SH-SY5Y (cell line): ENCODE data around the gene SELENOO.

Source experiments
- GATA2 ChIP-seq: IDR thresholded peaks from 2 replicates; pipeline ENCODE4 v1.6.1; 2011; ENCODE audit warnings: mild to moderate bottlenecking, low read depth, low read length
- GATA3 ChIP-seq: IDR thresholded peaks from 2 replicates; pipeline ENCODE4 v1.6.1; 2011; ENCODE audit warnings: low read depth, mild to moderate bottlenecking, low read length, moderate library complexity

DNA sequence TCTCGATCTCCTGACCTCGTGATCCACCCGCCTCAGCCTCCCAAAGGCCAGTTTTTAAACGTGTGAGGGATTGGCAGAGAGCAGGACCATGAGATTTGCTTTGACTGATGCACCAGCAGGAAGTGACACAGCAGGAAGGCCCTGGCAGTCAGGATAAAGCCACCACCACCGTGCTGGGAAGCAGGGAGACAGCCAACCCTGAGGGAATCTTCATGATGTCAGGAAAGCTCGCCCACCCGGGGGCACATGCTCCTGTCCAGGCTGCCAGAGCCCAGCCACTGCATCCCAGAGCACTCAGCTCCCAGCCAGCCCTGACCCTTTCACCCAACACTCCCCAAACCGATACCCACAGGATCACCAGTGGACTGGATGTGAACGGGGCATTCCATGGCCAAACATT, 37.9 kb downstream of the SELENOO start:
- no peak for TF ChIP-seq GATA2
- TF ChIP-seq GATA3: no peak
